ENCODE measurements around the gene GPATCH8. TPM values are rescaled to one million over a fixed set of nuclear protein-coding genes. Genes with fewer than 3 reads are reported as not detected.

The GPATCH8 gene
- total RNA-seq, 3 donors from 2014 or later (not counting 1 experiment from before 2014, with no cell fraction given): 104 to 111 (median 109) TPM

- no peak for TF ChIP-seq CTCF (IDR thresholded peaks at IDR 0.05)
- H3K9me3 ChIP-seq (ENCODE audit: control insufficient read depth, insufficient read depth, low read length): no peaks in the 10 kb centered on the region
- no peak overlapping the region for H3K4me3 ChIP-seq (ENCODE audit: low read length)
- H3K27me3 ChIP-seq (ENCODE audit: control insufficient read depth, insufficient read depth, low read length): peaks cover 6% of the 10 kb centered on the region
- H3K4me1 ChIP-seq (ENCODE audit: control insufficient read depth, insufficient read depth, low read length): peaks cover 20% of the 10 kb centered on the region
- Mint-ChIP-seq H3K4me1 (peaks cover 13 to 20% of the 10 kb centered on the region in 2 donors), H3K27me3 (ENCODE audit: low read depth in 2 of 2) (no peaks in the 10 kb centered on the region), H3K4me3 (peak overlapping the region; percentile 73), H3K36me3 (no peaks in the 10 kb centered on the region), H3K9me3 (no peaks in the 10 kb centered on the region), H3K27ac (no peak overlapping the region)
- H3K36me3 ChIP-seq (ENCODE audit: control insufficient read depth, insufficient read depth, low read length): no peaks in the 10 kb centered on the region
- DNase-seq (no peak), ATAC-seq (no peak)
- 75% methylated on average over 29 of the region's 29 CpGs for WGBS (ENCODE audit: insufficient coverage)
- no peak overlapping the region for H3K27ac ChIP-seq (ENCODE audit: low read length)
- intact Hi-C loops (cut with micrococcal nuclease): no loop called here
These were observed 118.9 kb downstream of the GPATCH8 start for GRCh38 chr17:44384281-44384822.

- no peak overlapping the region for H3K27ac ChIP-seq (ENCODE audit: low read length)
- Mint-ChIP-seq H3K27me3 (ENCODE audit: low read depth in 2 of 2) (no peaks in the 10 kb centered on the region), H3K4me3 (no peak overlapping the region), H3K9me3 (no peaks in the 10 kb centered on the region), H3K27ac (no peak overlapping the region), H3K4me1 (peaks cover 10 to 16% of the 10 kb centered on the region in 2 donors), H3K36me3 (no peaks in the 10 kb centered on the region)
- ATAC-seq (no peak), DNase-seq (no peak)
- no peak overlapping the region for H3K4me3 ChIP-seq (ENCODE audit: low read length)
- 88% methylated on average over 13 of the region's 16 CpGs for WGBS (ENCODE audit: insufficient coverage)
- peaks cover 6% of the 10 kb centered on the region for H3K27me3 ChIP-seq (ENCODE audit: control insufficient read depth, insufficient read depth, low read length)
- no peak for TF ChIP-seq CTCF (IDR thresholded peaks at IDR 0.05)
- H3K36me3 ChIP-seq (ENCODE audit: control insufficient read depth, insufficient read depth, low read length): no peaks in the 10 kb centered on the region
- H3K9me3 ChIP-seq (ENCODE audit: control insufficient read depth, insufficient read depth, low read length): no peaks in the 10 kb centered on the region
- peaks cover 18% of the 10 kb centered on the region for H3K4me1 ChIP-seq (ENCODE audit: control insufficient read depth, insufficient read depth, low read length)
- intact Hi-C loops (cut with micrococcal nuclease): no loop called here
These were observed 119.3 kb downstream of the GPATCH8 start for GRCh38 chr17:44383861-44384260.

GRCh38 chr17:44383363-44383762 lies 119.8 kb downstream of the GPATCH8 start:
- 94% methylated on average over 15 of the region's 15 CpGs for WGBS (ENCODE audit: insufficient coverage)
- Mint-ChIP-seq H3K9me3 (no peaks in the 10 kb centered on the region), H3K4me1 (peaks cover 10 to 16% of the 10 kb centered on the region in 2 donors), H3K4me3 (no peak overlapping the region), H3K27me3 (ENCODE audit: low read depth in 2 of 2) (no peaks in the 10 kb centered on the region), H3K36me3 (no peaks in the 10 kb centered on the region), H3K27ac (no peak overlapping the region)
- no peaks in the 10 kb centered on the region for H3K9me3 ChIP-seq (ENCODE audit: control insufficient read depth, insufficient read depth, low read length)
- H3K36me3 ChIP-seq (ENCODE audit: control insufficient read depth, insufficient read depth, low read length): no peaks in the 10 kb centered on the region
- TF ChIP-seq CTCF (IDR thresholded peaks at IDR 0.05): no peak
- H3K4me3 ChIP-seq (ENCODE audit: low read length): no peak overlapping the region
- no peak for ATAC-seq
- DNase-seq: peak in 1 of 2 donors; percentile 12
- intact Hi-C loops (cut with micrococcal nuclease): no loop called here
- no peak overlapping the region for H3K27ac ChIP-seq (ENCODE audit: low read length)
- H3K27me3 ChIP-seq (ENCODE audit: control insufficient read depth, insufficient read depth, low read length): peaks cover 6% of the 10 kb centered on the region
- peaks cover 18% of the 10 kb centered on the region for H3K4me1 ChIP-seq (ENCODE audit: control insufficient read depth, insufficient read depth, low read length)

- no peaks in the 10 kb centered on the region for H3K36me3 Mint-ChIP-seq
- DNase-seq: no peak
- peaks cover 10 to 16% of the 10 kb centered on the region in 2 donors for H3K4me1 Mint-ChIP-seq
- Histone ChIP-seq H3K4me1 (ENCODE audit: control insufficient read depth, insufficient read depth, low read length) (peaks cover 18% of the 10 kb centered on the region), H3K9me3 (ENCODE audit: control insufficient read depth, insufficient read depth, low read length) (no peaks in the 10 kb centered on the region), H3K36me3 (ENCODE audit: control insufficient read depth, insufficient read depth, low read length) (no peaks in the 10 kb centered on the region), H3K4me3 (ENCODE audit: low read length) (no peak overlapping the region), H3K27ac (ENCODE audit: low read length) (no peak overlapping the region), H3K27me3 (ENCODE audit: control insufficient read depth, insufficient read depth, low read length) (peaks cover 4% of the 10 kb centered on the region)
- no peak overlapping the region for H3K4me3 Mint-ChIP-seq
- H3K27ac Mint-ChIP-seq: no peak overlapping the region
- WGBS (ENCODE audit: insufficient coverage): 92% methylated on average over 6 of the region's 6 CpGs
- H3K27me3 Mint-ChIP-seq (ENCODE audit: low read depth in 2 of 2): no peaks in the 10 kb centered on the region
- no peaks in the 10 kb centered on the region for H3K9me3 Mint-ChIP-seq
- no peak for TF ChIP-seq CTCF (IDR thresholded peaks at IDR 0.05)
- intact Hi-C loops (cut with micrococcal nuclease): no loop called here
- no peak for ATAC-seq
These were observed 120.3 kb downstream of the GPATCH8 start for GRCh38 chr17:44382917-44383316.

Measured in natural killer cell (primary cell).